GM06990 (cell line): ENCODE measurements around the gene NTN1.

Experiments
- DNase-seq: peaks from one replicate; pipeline ENCODE4 v3.0.0-alpha.2; 2011; ENCODE audit not compliant: insufficient read length; ENCODE audit errors: extremely low read depth
- H3K27me3 ChIP-seq: replicated peaks from 2 replicates; pipeline ENCODE4 v1.6.0; 2011; ENCODE audit warnings: low read length; ENCODE audit not compliant: control insufficient read depth, insufficient read depth
- H3K36me3 ChIP-seq: 2 replicates; pipeline ENCODE4 v1.5.1; 2011; ENCODE audit warnings: low read length; ENCODE audit not compliant: control insufficient read depth, insufficient read depth
- H3K4me3 ChIP-seq: replicated peaks from 2 replicates; pipeline ENCODE4 v1.5.1; 2011; ENCODE audit warnings: low read depth, mild to moderate bottlenecking, control low read depth, low read length
- CTCF ChIP-seq: IDR thresholded peaks from 2 replicates; pipeline ENCODE4 v1.5.1; 2011; ENCODE audit warnings: low read length, control low read depth, mild to moderate bottlenecking, inconsistent platforms; ENCODE audit not compliant: insufficient read depth, poor library complexity, severe bottlenecking

Gene NTN1

GRCh38 chr17:9240659-9241370 is 219.5 kb downstream of the NTN1 start:
- no peaks in the 10 kb centered on the region for H3K36me3 ChIP-seq
- no peaks in the 10 kb centered on the region for H3K27me3 ChIP-seq
- H3K4me3 ChIP-seq: no peak overlapping the region
- DNase-seq: no peak
- TF ChIP-seq CTCF: no peak

- H3K36me3 ChIP-seq: no peaks in the 10 kb centered on the region
- H3K4me3 ChIP-seq: no peak overlapping the region
- DNase-seq: no peak
- TF ChIP-seq CTCF: no peak
- no peaks in the 10 kb centered on the region for H3K27me3 ChIP-seq
These were observed 220.0 kb downstream of the NTN1 start for GRCh38 chr17:9241371-9241712.

GRCh38 chr17:9241774-9242496 is 220.6 kb downstream of the NTN1 start:
- no peak for DNase-seq
- no peak for TF ChIP-seq CTCF
- Histone ChIP-seq H3K36me3 (no peaks in the 10 kb centered on the region), H3K27me3 (no peaks in the 10 kb centered on the region), H3K4me3 (no peak overlapping the region)

GRCh38 chr17:9242497-9242881 is 221.2 kb downstream of the NTN1 start:
- H3K27me3 ChIP-seq: no peaks in the 10 kb centered on the region
- DNase-seq: no peak
- H3K4me3 ChIP-seq: no peak overlapping the region
- H3K36me3 ChIP-seq: no peaks in the 10 kb centered on the region
- TF ChIP-seq CTCF: no peak

GRCh38 chr17:9242983-9243382 is 221.7 kb downstream of the NTN1 start:
- Histone ChIP-seq H3K4me3 (no peak overlapping the region), H3K36me3 (no peaks in the 10 kb centered on the region), H3K27me3 (no peaks in the 10 kb centered on the region)
- TF ChIP-seq CTCF: no peak
- no peak for DNase-seq
